ENCODE results near the gene LAMA5. TPM values are rescaled to one million over a fixed set of nuclear protein-coding genes. Genes with fewer than 3 reads are reported as not detected.

Gene LAMA5
- total and polyA plus RNA-seq, 2 experiments from 2014 or later, result 71.3 to 252 TPM

DNA sequence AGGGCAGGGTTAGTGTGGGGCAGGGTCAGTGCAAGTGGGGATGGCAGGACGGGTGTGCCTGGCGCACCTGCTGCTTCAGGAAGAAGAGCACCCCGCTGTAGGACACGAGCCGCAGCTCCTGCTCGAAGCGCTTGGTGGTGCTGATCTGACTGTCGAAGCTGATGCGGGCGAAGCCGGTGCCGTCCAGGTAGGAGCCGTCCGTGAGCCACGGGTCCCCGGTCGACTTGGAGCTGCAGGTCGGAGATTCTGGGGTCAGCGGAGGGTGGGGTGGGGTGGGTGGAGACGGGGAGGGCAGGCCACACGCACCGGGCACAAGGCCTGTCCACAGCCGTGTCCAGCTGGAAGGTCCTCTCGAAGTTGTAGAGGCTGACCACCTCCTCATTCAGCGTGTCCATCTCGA is 54.1 kb downstream of the LAMA5 start:
- H3K4me2 ChIP-seq, result no peak overlapping the region
- no peaks in the 10 kb centered on the region for H3K9me3 ChIP-seq (ENCODE audit: low read depth)
- no peak overlapping the region for H3K4me3 ChIP-seq
- H3K27ac ChIP-seq, result no peak overlapping the region
- DNase-seq (ENCODE audit: low spot score), result no peak
- H3K79me2 ChIP-seq, result no peaks in the 10 kb centered on the region
- no peaks in the 10 kb centered on the region for H3K27me3 ChIP-seq
- H2AFZ ChIP-seq, result no peak overlapping the region
- TF ChIP-seq, protein P1, sequence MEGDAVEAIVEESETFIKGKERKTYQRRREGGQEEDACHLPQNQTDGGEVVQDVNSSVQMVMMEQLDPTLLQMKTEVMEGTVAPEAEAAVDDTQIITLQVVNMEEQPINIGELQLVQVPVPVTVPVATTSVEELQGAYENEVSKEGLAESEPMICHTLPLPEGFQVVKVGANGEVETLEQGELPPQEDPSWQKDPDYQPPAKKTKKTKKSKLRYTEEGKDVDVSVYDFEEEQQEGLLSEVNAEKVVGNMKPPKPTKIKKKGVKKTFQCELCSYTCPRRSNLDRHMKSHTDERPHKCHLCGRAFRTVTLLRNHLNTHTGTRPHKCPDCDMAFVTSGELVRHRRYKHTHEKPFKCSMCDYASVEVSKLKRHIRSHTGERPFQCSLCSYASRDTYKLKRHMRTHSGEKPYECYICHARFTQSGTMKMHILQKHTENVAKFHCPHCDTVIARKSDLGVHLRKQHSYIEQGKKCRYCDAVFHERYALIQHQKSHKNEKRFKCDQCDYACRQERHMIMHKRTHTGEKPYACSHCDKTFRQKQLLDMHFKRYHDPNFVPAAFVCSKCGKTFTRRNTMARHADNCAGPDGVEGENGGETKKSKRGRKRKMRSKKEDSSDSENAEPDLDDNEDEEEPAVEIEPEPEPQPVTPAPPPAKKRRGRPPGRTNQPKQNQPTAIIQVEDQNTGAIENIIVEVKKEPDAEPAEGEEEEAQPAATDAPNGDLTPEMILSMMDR (IDR thresholded peaks at IDR 0.05; ENCODE audit: poor library complexity), result no peak
- TF ChIP-seq EZH2 (IDR thresholded peaks at IDR 0.05; ENCODE audit: borderline replicate concordance), result no peak
- no peak for TF ChIP-seq EZH2phosphoT487 (IDR thresholded peaks at IDR 0.05; ENCODE audit: low read depth, severe bottlenecking, unreplicated experiment)
- WGBS (ENCODE audit: low lambda C conversion rate, missing lambda C conversion rate), result 97% methylated on average over 10 of the region's 26 CpGs
- no peaks in the 10 kb centered on the region for H3K4me1 ChIP-seq (ENCODE audit: insufficient read depth)
- H4K20me1 ChIP-seq (ENCODE audit: insufficient read depth, poor library complexity, severe bottlenecking), result no peaks in the 10 kb centered on the region
- no peaks in the 10 kb centered on the region for H3K9me2 ChIP-seq (replicated peaks; ENCODE audit: insufficient read depth)
- H3K36me3 ChIP-seq (replicated peaks; ENCODE audit: insufficient read depth, low read depth), result no peaks in the 10 kb centered on the region

DNA sequence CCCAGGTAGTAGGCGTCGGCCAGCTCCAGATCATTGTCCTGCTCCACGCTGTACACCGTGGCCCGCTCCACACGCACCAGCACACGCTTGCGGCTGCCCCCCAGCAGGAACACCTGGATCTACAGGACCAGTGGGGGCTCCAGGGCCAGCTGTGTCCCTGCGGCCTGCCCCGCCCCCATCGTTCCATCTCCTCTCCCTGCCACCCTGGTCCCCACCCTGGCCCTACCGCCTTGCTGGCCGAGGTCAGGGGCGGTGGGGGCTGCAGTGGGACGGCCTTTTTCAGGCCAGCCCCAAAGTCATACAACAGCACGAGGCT is 54.5 kb downstream of the LAMA5 start:
- Histone ChIP-seq H2AFZ (no peak overlapping the region), H3K27me3 (no peaks in the 10 kb centered on the region), H3K27ac (no peak overlapping the region), H3K9me2 (replicated peaks; ENCODE audit: insufficient read depth) (no peaks in the 10 kb centered on the region), H3K9me3 (ENCODE audit: low read depth) (no peaks in the 10 kb centered on the region), H3K4me2 (no peak overlapping the region), H4K20me1 (ENCODE audit: insufficient read depth, poor library complexity, severe bottlenecking) (no peaks in the 10 kb centered on the region), H3K4me1 (ENCODE audit: insufficient read depth) (no peaks in the 10 kb centered on the region), H3K36me3 (replicated peaks; ENCODE audit: insufficient read depth, low read depth) (no peaks in the 10 kb centered on the region), H3K4me3 (no peak overlapping the region), H3K79me2 (no peaks in the 10 kb centered on the region)
- 98% methylated on average over 15 of the region's 16 CpGs for WGBS (ENCODE audit: low lambda C conversion rate, missing lambda C conversion rate)
- TF ChIP-seq EZH2 (IDR thresholded peaks at IDR 0.05; ENCODE audit: borderline replicate concordance) (no peak), EZH2phosphoT487 (IDR thresholded peaks at IDR 0.05; ENCODE audit: low read depth, severe bottlenecking, unreplicated experiment) (no peak)
- TF ChIP-seq, protein P1 (IDR thresholded peaks at IDR 0.05; ENCODE audit: poor library complexity), result no peak
- DNase-seq (ENCODE audit: low spot score), result no peak

DNA sequence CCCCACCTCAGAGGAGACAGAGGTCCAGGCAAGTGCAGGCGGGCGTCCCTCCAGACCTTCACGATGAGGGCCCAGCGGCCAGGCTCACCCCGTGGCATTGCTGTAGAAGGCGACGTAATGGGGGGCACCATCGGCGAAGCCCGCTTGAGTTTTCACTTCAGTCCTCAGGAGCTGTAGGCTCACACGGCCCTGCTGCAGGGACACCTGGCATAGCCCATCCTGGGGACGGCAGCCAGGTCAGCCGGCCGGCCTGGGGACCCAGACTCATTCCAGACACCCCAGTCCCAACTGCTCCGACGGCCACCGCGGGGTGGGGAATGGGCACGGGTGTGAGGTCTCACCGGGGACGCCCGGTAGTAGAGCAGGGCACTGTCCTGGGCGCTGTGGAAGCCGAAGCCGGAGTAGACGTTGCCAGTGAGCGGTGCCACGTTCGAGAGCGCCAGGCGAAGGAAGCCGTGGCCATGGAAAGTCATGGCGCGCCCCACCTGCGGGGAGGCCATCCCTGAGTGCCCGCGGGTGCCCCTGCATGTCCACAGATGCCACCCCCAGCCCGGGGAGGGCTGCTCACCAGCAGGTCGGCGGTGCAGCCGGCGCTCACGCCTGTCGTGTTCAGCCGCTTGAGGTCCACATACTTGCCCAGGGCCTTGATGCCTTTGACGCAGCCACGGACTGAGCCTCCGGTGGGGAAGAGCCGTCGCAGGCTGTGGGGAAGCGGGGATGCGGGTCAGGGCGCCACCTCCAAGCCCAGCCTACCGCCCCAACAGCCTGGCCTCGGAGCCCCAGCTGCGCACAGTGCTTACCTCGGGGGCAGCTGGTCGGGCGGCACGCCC is 55.1 kb downstream of the LAMA5 start:
- Histone ChIP-seq H4K20me1 (ENCODE audit: insufficient read depth, poor library complexity, severe bottlenecking) (no peaks in the 10 kb centered on the region), H3K79me2 (no peaks in the 10 kb centered on the region), H3K4me3 (no peak overlapping the region), H3K36me3 (replicated peaks; ENCODE audit: insufficient read depth, low read depth) (no peaks in the 10 kb centered on the region), H2AFZ (no peak overlapping the region), H3K9me3 (ENCODE audit: low read depth) (no peaks in the 10 kb centered on the region), H3K27me3 (no peaks in the 10 kb centered on the region), H3K9me2 (replicated peaks; ENCODE audit: insufficient read depth) (no peaks in the 10 kb centered on the region), H3K4me1 (ENCODE audit: insufficient read depth) (no peaks in the 10 kb centered on the region), H3K4me2 (no peak overlapping the region), H3K27ac (no peak overlapping the region)
- no peak for DNase-seq (ENCODE audit: low spot score)
- WGBS (ENCODE audit: low lambda C conversion rate, missing lambda C conversion rate), result 96% methylated on average over 54 of the region's 60 CpGs
- no peak for TF ChIP-seq EZH2phosphoT487 (IDR thresholded peaks at IDR 0.05; ENCODE audit: low read depth, severe bottlenecking, unreplicated experiment)
- TF ChIP-seq, protein P1 (IDR thresholded peaks at IDR 0.05; ENCODE audit: poor library complexity), result no peak
- no peak for TF ChIP-seq EZH2 (IDR thresholded peaks at IDR 0.05; ENCODE audit: borderline replicate concordance)
